ENCODE measurements around the gene TRPT1.

DNA sequence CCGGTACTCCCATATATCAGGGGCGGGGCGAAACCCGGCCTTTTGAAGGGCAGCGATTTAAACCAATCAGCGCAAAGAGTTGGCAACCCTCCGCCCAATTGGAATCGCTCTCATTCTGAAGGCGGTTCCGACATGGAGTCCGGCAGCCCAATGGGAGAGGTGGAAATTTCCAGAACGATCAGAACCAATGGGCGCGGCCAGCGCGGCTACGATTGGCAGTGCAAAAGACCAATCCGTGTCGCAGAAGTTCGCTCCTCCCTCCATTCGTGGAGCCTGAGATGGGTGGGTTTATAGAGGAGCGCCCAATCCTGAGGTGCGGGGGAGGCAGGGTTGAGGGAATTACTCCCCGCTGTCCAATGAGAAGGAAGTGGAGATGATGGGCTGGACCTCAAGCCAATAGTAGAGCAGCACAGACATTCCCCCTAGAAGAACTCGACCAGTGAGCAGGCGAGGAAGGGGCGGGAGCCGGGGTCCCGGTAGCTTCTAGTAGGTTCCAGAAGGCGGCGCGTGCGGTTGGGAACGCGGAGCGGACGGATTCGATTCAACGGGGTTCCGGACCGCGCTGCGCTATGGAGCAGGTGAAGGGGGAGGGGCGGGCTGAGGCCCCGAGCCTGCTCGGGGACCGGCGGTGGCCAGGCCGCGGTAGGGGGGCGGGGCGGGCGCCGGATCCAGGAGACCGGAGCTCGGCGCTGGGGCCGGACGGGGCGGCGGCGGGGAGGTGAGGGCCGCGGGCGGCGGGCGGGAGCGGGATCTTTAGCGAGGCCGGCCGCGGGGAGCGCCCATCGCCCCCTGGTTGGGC, 40.1 kb downstream of the TRPT1 start, which contains the start of gene STIP1:
- TF ChIP-seq CTCF (IDR thresholded peaks at IDR 0.05) (peak in 2 of 4 experiments; percentile 62 to 63), POLR2A (IDR thresholded peaks at IDR 0.05) (peak in 1 of 2 donors; percentile 26), POLR2AphosphoS5 (IDR thresholded peaks at IDR 0.05) (peak; percentile 85), EP300 (IDR thresholded peaks at IDR 0.05) (no peak)
